UCSD-AML1 (cell line): Measurements from ENCODE around the gene CD164L2.
"Not testable (repeated sequence)": the region's sequence is repeated elsewhere in the genome, so short reads cannot be mapped to it uniquely, and the experiment has no call there.

Experiments
- DNase-seq: peaks from one replicate; lab custom pipeline; 2025; ENCODE audit not compliant: unreplicated experiment; lab: John Stamatoyannopoulos, UW

CD164L2 gene

DNA sequence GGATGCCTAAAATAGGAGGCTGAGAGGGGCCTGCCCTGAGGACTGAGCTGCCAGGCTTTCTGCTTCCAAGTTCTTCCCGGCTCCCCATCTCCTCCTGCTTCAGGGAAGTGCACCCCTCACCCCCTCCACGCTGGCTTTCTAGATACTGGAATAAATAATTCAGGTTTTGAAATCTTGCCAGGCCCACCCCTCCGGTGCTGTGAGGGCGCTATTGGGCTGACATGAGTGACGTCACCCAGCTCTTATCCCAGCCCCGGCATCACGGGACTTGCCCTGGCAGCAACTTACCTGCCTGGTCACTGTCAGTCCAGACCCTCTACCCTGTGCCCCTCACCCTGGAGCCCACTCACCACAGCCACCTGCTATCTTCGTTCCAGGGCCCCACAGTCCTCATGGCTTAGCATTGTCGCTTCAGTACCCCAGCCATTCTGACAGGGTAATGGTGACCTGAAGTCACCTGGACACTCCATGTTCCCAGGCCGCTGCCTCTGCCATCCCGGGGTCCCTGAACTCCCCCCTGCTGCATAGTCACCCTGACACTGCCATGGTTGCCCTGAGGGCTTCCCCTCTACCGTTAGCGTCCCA is 8.5 kb upstream of the CD164L2 start:
- DNase-seq: no peak

DNA sequence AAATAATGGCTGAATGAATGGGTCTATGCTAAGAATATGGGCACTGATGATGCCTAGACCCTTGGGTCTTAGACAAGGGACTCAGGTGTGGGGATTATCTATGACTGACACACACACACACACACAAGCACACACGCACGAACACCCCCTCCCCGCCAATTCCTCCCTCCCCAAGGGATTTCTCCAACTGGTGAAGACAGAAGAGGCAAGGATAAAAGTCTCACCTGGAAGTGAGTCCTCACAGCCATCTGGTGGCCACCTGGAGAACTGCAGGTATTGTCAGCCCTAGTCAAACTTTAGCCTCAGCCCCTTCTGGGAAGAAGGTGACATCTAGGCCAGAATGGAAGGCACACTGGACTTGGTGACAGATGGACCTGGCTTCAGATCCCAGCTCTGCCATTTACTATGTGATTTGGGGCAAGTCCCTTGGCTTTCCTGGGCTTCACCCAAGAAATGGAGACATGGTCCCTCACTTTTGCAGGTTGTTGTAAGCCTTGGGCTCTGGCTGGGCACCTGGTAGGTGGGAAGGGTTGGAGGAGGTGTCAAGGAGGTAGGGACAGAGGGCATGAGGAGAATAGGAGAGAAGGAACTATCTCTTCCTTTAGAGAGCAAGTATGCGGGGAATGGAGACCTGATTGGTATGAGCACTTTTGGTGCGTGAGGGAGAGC is 5.3 kb upstream of the CD164L2 start:
- DNase-seq: peak; percentile 54

DNA sequence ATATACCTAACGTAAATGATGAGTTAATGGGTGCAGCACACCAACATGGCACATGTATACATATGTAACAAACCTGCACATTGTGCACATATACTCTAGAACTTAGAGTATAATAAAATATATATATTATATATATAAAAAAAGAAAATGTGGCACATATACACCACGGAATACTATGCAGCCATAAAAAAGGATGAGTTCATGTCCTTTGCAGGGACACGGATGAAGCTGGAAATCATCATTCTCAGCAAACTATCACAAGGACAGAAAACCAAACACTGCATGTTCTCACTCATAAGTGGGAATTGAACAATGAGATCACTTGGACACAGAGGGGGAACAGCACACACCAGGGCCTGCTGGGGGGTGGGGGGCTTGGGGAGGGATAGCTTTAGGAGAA is 1.7 kb upstream of the CD164L2 start:
- not testable (repeated sequence) for DNase-seq

DNA sequence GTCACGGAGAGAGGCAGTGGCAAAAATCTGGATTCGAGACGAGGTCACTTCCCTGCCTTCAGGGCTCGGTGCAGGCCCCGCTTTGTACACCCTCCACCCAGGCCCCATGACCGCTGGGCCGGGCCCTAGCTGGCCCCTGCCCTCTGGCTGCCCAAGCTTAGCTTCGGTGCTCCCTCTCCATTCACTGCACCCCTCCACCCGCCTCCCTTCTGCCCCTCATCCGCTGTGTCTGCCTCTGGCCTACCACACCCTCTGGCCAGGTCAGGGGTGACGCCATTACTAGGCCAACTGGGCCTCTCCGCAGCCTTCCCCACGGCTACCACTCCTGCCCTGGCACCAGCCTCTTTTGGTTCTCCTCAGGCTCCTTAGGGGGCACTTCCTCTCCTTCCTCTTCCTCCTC is 528 bp upstream of the CD164L2 start:
- DNase-seq: no peak

DNA sequence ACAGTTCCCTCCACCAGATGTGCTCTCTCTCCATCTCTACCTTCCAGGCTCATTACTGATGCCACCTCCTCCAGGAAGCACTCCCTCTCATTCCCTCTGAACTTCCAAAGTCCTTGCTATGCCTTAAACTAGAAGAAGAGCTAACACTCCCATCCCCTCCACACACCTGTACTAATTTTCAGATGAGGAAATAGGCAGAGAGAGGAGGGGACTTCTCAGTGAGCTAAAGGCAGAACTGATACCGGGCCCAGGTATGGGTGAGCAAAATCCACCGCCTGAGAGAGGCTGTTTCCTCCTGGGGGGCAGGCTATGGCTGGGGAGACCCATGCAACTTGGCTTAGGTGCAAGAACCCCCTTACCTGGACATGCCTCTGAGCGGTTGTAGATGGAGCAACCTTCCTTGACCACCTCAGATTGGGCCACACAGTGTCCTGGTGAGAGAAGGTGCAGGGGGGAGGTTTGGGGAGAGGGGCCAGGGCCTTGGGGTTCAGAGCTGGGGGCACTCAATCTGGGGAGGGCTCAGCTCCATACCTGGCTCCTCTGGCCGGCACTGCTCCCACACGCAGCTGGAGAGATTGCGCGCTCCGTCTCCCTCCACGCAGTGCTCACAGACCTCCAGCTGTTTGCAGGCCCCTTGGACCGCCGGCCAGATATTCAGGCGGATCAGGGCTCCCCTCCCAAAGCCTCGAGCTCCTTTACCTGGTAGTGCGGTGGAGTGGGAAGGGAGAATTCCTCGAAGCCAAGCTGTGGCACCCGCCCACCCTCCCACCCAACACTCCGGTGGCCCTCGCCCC is 967 bp downstream of the CD164L2 start:
- no peak for DNase-seq

DNA sequence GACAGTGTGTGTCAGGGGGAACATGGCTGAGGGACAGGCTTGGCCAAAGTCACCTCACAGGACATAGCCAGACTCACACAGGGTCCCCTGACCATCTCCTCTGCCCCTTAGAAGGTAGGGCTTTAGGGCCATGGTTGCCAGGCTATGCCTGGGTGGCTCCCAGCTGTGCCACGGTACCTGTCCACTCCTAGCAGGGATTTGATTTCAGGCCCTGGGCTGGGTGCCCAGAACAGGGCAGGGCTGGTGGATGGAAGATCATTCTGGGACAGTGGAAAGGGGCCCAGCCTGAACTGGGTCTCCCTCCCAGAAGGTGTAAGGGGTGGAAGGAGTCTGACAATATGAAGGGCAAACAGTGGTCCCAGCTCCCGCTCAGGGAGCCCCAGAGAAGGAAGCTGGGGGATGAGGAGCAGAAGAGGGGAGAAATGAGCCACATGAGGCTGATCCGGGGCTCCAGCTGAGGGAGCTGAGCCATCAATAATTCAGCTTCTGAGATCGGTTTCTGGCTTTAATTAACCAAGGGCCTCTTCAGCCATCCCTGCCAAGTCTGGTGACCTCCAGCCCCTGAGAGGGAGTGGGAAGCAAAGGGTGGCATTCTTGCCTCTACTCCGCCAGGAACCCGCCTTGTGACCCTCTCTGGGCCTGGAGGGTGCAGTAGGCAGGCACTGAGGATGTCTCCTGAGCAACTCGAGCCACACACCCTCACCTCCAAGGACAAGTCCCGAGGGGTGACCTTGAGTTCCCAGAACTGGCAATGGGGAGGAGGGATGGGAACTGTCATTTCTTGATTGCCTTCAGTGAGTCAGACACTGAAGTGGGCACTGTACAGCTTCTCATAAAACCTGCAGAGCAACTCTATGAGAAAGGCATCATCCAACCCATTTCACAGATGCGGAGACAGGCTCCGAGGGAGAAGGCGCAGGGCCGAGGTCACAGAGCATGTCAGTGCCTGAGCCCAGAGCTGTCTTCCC is 2.1 kb downstream of the CD164L2 start:
- no peak for DNase-seq

DNA sequence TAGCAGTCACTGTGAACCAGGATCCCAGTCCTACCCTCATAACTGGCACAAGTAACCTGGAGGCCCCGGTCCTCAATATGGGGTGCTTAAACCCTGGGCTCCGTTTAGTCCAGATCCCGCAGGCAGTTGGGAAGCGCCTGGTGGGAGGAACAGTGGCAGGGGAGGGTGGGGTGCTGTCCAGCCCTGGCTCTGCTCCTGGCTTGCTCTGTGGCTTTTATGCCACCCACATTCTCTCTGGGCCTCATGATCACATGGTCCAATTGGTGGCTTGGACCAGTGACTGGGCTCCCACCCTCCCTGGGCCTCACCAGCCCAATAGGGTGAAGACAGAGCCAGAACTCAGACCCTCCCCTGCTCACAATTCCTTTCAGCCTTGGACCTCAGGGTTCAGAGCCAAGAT is 2.9 kb downstream of the CD164L2 start:
- no peak for DNase-seq

DNA sequence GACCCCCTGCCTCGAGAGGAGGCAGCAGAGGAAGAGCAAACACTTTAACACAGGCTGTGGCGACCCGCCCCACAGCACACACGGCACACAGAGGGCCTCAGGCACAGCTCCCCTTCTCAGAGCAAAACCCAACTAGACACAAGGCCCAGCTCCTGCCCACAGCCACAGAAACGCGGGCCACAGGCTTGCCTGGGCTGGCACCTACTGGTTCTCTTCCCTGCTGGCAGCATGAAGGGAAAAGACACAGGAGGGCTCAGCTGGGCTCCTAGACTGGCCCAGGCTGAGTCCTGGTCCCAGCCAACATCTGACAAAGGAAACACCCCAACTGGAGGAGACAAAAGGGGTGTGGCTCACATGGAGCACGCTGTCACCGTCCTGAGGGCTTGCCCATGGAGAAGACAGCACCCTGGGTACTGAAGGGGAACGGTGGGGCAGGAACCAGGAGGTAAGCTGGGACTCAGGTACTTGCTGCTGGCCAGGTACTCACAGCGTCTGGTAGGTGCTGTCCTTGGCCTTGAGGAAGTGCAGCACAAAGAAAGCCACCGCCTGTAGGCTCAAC is 3.5 kb downstream of the CD164L2 start:
- DNase-seq: no peak

DNA sequence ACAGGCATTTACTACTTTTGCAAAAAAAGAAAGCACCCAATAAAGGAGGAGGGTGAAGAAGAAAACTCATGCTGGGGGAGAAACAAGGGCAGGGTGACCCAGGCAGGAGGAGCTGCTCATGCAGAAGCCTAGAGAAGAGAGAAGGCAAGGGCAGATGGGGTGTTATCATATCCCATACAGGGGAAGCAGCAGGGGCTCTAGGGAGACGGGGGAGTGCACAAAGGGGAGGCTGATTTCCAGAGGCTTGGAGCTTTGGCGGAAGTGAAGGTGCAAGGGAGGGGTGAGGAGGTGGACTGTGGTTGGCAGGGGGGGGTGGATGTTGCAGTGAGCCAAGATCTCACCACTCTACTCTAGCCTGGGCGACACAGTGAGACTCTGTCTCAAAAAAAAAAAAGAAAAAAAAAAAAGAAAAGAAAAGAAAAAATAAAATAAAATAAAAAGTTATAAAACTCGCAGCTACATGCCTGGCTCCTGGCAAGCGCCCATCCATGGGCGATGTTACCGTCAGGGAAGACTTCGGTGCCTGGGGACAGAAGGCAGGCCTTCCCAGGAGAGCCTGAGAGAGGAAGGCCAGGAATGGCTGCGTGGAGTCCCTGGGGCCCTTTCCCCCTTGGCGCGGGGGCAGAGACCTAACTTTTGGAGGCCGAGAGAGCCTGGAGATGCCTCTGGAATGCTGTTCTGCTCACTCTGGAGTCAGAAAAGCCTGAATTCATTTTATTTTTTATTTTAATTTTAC is 5.2 kb downstream of the CD164L2 start:
- peak; percentile 27 for DNase-seq

DNA sequence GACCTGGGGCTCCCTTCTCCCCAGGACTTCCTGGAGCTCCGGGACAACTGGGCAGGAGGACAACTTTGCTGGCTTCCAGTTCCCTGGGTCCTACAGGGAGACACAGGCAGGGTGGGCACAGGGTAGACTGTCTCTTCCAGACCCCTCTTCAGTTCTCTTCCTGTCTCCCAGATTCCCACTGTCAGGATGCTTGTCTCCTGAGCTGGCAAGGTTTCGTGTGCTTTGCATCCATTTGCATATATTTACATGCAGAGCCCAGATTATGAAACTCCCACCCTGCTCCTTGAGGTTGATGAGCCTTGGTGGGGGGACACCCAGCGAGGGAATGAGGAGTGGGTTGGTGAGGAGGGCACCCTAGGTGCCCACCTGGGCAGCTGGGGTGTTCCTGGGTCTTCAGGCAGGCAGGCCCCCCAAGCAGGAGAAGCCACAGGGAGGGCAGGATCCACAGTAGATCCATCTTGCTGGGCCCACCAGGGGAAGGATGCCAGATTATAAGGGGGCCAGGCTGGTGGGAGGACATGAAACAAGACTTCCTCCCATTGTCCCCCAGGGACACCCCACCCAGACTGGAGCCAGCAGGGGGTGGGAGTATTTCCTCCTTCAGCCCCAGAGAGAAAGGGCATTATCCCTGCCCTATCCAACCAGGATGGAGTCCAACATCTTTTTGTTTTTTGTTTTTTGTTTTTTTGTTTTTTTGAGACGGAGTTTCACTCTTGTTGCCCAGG is 8.6 kb downstream of the CD164L2 start, which contains the start of gene FCN3:
FCN3 (minus strand) TSS at position 463 of the 725 bp plus-strand sequence; CDS start at position 457, 6 bp downstream.
- DNase-seq: no peak

DNA sequence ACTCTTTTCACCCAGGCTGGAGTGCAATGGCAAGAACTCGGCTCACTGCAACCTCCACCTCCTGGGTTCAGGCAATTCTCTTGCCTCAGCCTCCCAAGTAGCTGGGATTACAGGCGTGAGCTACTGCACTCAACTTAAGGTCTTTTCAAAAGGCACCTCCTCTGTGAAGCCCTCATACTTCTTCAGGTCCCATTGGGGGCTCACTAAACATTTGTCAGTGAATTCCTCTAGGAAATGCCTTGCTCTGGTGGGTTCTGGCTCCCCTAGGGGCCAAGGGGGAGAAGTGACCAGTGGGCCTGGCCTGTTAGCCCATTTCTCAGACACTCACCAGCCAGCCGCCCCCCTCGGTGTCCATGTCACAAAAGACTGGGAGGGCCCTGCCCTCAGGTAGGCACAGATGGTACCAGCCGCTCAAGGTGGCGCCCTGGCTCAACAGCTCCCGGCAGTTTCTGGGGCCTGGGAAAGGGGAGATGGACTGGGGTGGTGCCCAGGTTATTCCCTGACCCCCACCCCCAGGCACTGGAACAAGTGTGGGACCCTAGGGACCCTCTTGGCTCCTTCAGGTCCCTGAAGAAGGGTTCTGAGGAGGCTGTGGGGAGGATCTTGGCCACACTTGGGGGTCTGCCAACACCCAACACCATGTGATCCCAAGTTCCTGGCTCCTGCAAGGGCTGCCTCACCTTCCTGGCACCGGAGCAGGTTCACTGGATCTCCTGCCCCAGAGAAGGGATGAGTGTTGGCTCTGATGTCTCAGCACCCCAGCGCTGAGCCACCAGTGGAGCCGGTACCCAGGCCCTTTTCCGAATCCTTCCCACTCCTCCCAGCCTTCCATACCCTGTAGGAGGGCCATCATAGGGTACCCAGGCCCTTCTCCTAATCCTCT is 10.1 kb downstream of the CD164L2 start:
- no peak for DNase-seq

DNA sequence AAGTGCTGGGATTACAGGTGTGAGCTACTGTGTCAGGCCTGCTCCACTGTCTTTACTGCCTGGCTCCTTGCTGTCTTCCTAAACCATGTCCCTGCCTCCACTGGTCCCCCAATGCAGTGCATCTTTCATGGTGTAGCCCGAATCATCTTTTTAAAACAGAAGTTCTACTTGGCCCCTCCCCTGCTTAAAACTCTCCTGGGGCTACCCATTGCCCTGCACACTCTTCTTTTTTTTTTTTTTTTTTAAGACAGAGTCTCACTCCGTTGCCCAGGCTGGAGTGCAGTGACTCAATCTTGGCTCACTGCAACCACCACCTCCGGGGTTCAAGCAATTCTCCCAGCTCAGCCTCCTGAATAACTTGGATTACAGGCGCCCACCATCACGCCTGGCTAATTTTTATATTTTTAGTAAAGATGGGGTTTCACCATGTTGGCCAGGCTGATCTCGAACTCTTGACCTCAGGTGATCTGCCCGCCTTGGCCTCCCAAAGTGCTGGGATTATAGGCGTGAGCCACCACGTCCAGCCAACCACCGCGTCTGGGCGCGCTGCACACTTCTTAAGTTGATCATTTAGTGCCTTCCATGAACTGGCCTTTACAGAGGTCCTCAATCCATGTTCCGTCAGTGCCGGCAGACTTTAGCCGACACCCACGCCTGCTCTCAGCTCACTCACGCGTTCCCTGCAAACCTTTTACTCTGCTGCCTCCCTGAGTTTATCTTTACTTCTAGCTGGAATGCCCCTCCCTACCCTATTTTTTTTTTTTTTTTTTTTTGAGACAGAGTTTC is 10.9 kb downstream of the CD164L2 start:
- DNase-seq: no peak

DNA sequence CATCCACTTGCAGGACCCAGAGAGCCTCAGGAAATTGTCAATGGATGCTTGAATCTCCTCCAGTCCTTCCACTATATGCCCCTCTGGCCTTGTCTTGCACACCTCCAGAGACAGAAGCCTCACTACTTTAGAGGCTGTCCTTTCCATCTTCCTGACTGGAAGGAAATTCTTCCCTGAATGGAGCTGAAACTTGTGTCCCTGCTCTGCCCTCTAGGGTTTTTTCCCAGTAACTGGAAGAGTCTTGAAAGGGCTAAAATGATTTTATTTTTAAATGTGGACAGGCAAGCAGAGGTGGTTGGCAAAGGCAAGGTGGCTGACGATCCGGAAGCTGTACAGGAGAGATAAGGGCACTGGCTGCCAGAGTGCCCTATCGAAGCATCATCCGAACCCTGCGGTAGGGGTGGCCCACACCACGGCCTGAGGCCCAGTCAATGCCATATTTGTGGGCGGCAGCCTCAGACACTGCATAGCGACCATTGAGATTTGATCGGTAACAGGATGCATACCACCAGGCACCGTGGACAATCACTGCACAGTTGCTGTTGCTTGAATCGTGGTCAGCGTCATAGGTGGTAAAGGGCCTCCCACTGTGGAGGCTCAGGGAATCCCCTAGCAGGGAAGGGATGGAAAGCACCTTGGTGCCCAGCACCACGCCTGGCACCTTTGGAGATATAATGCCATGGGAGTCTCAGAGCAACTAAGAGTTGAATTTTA is 14.1 kb downstream of the CD164L2 start:
- peak; percentile 75 for DNase-seq

DNA sequence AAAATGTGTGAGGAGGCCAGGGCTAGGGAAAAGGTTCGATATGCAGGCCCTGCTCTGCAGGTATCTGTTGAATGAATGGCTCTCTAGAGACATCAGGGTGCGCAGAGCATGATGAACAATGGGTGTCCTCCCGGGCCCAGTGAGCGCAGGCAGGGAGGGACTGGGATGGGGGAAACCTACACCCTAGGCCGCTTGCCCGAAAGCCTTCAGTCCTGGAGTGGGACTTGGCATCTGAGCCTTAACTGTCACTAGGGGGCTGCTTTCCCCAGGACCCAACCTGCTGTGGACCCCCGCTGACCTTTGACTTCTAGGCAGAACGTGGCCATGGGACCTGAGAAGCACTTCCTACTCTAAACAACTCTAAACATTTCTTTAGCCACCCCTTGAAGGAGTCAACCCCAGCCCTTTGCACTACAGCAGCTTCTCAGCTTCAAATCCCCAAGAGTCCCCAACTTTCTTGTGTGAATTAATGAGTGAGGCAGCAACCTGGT is 15.9 kb downstream of the CD164L2 start:
- no peak for DNase-seq

DNA sequence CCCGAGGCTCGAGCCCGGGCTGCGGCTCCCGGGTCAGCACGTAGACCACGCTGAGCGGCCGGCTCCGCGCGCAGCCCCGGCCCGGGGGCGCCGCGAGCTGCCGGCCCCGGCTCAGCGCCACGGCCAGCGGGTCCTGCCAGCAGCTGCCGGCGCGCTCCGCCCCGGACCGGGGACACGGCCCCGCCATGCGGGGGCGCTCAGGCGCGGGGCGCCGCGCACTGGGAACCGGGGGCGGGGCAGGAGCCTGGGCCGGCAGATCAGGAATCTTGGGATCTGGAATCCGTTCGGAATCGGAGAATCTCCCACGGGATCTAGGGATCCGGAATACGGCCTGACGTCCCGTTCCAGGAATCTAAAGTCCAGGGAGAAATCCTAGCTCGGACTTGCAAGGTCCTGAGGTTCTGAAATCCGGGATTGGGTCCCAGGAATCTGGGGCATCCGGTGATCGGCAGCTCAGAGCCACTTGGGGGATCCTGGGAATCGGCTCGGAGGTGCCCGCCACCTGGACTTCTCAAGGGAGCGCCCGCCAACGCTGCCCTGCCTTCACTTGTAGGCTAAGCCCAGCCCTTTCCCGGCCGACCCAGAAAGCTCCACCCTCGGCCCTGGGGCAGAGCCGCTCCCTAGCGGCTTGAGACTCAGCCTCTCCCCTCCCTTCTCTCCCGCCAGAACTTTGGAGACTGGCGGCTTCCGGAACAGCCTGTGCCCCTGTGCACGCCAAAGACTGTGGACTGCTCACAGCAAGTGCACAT is 16.5 kb downstream of the CD164L2 start, which contains the start of gene MAP3K6:
MAP3K6 (minus strand) TSS at position 551 of the 749 bp plus-strand sequence; CDS start at position 187, 364 bp downstream.
- DNase-seq: peak; percentile 73

DNA sequence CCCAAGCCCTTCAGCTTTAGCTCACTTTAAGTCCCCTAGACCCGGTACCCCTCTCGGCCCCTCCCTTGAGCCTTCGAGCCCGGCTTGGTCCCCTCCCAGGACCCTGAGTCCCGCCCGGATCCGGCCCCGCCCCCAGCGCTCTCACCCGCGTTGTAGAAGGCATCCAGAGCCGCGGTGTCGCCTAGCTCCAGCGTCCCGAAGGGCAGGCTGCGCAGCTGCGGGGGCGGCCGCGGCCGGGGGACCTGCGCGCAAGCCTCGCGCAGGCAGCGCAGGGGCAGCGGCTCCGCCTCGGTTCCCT is 17.1 kb downstream of the CD164L2 start:
- DNase-seq: peak; percentile 83
